Measurements from ENCODE around the gene EGLN2. TPM values are rescaled to one million over a fixed set of nuclear protein-coding genes. Genes with fewer than 3 reads are reported as not detected.

EGLN2 gene
- polyA plus RNA-seq, 1 donor (not counting 4 experiments of a cell fraction or from before 2014, with no cell fraction given), result 31.6 TPM

Other genes starting within 250 kb of the EGLN2 start
- 20.2 to 41.3 TPM (median 27.2 TPM) in 3 replicates for gene SHKBP1, start 222.3 kb upstream of the EGLN2 start, polyA plus RNA-seq
- gene LTBP4, start 197.8 kb upstream of the EGLN2 start, polyA plus RNA-seq, result 25.9 to 48.0 TPM (median 29.6 TPM) in 3 replicates
- 5.5 to 6.0 TPM (median 5.7 TPM) in 3 replicates for gene NUMBL, start 108.5 kb upstream of the EGLN2 start, polyA plus RNA-seq
- 11.0 to 13.8 TPM (median 13.8 TPM) in 3 replicates for gene COQ8B, start 82.3 kb upstream of the EGLN2 start, polyA plus RNA-seq
- 17.0 to 32.6 TPM (median 17.2 TPM) in 3 replicates for gene ITPKC, start 82.1 kb upstream of the EGLN2 start, polyA plus RNA-seq
- gene ACTMAP, start 48.7 kb upstream of the EGLN2 start, polyA plus RNA-seq, result 1.4 to 2.8 TPM (median 1.4 TPM) in 3 replicates
- gene SNRPA, start 48.0 kb upstream of the EGLN2 start, polyA plus RNA-seq, result 54.5 to 129 TPM (median 93.4 TPM) in 3 replicates
- gene MIA, start 23.7 kb upstream of the EGLN2 start, polyA plus RNA-seq, result 3.4 to 7.4 TPM (median 5.5 TPM) in 3 replicates
- gene RAB4B, start 20.9 kb upstream of the EGLN2 start, polyA plus RNA-seq, result 13.2 to 17.1 TPM (median 15.0 TPM) in 3 replicates
- not detected in 3 replicates for gene CYP2A6, start 51.3 kb downstream of the EGLN2 start, polyA plus RNA-seq
- gene CYP2A7, start 83.0 kb downstream of the EGLN2 start, polyA plus RNA-seq, result not detected in 3 replicates
- not detected in 3 replicates for gene CYP2B6, start 192.1 kb downstream of the EGLN2 start, polyA plus RNA-seq

Data from keratinocyte (primary cell).